GM12874 (cell line): ENCODE measurements around the gene IL1RAPL2.

Experiments
- TF ChIP-seq, protein P1 (sequence below): IDR thresholded peaks from 2 replicates; pipeline ENCODE4 v1.5.1; 2011; ENCODE audit warnings: low read depth, mild to moderate bottlenecking, control low read depth, low read length, moderate library complexity; ENCODE audit not compliant: insufficient read depth

IL1RAPL2 gene

DNA sequence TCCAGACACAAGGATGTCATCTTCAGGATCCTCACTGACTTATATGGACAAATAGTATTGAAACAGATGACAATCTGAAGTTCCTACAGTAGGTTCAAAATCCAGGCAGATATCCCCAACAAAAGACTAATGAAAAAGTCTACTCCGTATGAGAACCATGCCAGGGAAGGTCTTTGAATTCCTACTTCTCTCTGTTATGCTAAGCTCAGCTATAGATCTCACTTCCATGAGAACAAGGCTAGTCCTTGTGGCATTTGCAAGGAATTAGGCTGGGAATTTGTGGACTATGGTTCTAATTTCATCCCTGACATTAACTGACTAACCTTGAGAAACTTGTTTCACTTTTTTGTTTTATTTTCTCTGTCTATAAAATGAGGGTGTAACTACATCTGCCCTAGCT is 229.8 kb downstream of the IL1RAPL2 start:
- TF ChIP-seq, protein P1, sequence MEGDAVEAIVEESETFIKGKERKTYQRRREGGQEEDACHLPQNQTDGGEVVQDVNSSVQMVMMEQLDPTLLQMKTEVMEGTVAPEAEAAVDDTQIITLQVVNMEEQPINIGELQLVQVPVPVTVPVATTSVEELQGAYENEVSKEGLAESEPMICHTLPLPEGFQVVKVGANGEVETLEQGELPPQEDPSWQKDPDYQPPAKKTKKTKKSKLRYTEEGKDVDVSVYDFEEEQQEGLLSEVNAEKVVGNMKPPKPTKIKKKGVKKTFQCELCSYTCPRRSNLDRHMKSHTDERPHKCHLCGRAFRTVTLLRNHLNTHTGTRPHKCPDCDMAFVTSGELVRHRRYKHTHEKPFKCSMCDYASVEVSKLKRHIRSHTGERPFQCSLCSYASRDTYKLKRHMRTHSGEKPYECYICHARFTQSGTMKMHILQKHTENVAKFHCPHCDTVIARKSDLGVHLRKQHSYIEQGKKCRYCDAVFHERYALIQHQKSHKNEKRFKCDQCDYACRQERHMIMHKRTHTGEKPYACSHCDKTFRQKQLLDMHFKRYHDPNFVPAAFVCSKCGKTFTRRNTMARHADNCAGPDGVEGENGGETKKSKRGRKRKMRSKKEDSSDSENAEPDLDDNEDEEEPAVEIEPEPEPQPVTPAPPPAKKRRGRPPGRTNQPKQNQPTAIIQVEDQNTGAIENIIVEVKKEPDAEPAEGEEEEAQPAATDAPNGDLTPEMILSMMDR = no peak

DNA sequence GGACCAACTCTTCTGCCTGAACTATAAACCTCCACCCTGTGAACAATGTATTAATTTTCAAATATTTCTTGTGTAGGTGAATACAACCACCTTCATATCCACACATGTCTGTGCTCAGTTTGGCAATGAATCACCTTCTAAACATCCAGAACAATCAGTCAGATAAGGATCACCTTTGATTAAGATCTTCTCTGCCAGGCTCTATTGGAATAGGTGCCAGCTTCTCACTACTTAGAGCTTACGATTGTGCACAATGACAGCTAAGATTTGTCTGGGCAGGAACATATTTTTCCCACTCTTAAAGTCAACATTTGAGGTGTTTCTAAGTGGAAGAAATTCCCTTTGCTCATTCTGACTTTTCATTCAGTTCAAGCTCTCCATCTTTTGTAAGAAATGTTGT is 237.2 kb downstream of the IL1RAPL2 start:
- TF ChIP-seq, protein P1 = no peak

DNA sequence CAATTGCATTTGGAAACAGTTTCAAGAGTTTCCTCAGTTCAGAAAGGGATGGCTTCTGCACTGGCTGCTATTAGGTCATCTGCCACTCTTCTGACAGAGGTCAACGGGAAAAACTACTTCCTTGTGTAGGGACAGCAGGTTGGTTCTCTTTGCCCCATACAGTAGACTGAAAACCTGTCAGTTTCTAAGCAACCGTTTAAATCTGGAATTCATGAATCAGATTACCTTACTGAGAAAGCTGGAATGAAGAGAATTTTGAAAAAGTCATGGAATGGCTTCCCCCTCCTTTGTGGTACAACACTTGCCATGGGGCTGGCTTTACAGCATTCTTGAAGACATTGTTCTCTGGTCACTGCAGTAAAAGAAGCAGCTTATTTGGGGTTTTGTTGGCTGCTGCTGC is 240.3 kb downstream of the IL1RAPL2 start:
- TF ChIP-seq, protein P1 = no peak

DNA sequence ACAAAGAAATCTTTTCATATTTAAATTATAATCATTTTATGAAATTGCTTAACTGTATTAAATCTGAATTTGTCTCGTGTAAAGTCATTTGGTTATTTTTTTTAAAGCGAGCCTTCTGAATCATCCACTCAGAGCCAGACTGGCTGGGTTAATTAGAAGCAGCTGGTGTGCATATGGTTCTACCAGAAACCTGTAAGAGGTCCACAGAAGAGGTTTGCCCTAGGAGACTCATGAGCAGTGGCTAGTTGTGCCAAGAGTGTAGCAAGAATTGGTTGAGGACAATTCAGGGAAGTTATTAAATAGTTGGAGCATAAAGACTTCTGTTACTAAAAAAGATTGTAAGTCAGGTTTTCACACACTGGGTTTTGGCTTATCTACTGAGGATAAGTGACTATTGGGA is 267.4 kb downstream of the IL1RAPL2 start:
- TF ChIP-seq, protein P1 = no peak

DNA sequence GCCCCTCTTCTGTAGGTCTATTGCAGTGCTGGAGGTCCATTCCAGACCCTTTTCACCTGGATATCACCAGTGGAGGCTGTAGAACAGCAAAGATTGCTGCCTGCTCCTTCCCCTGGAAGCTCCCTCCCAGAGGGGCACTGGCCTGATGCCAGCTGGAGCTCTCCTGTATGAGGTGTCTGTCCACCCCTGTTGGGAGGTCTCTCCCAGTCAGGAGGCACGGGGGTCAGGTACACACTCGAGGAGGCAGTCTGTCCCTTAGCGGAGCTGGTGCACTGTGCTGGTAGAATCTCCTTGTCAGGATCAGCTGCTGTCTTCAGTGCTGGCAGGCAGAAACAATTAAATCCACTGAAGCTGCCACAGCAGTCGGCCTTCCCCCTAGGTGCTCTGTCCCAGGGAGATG is 276.6 kb downstream of the IL1RAPL2 start:
- TF ChIP-seq, protein P1 = no peak

DNA sequence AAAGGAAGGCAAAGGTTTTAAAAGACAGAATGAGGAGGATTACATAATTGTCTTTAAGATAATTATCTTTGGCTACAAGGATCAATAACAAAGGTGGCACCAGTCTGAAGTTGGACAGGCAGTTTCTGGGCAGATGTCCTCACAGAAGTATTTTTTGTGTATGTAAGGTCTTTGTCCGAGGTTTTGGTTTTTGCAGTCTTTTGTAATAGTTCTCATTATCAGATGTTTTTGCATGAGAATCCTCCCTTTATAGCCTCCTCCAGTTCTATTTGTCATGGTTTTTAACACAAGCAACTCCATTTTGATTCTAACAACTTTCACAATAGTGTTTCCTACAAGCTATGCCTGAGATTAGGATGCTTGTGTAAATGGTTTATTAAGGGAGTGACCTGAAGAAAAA is 286.2 kb downstream of the IL1RAPL2 start:
- TF ChIP-seq, protein P1 = no peak

DNA sequence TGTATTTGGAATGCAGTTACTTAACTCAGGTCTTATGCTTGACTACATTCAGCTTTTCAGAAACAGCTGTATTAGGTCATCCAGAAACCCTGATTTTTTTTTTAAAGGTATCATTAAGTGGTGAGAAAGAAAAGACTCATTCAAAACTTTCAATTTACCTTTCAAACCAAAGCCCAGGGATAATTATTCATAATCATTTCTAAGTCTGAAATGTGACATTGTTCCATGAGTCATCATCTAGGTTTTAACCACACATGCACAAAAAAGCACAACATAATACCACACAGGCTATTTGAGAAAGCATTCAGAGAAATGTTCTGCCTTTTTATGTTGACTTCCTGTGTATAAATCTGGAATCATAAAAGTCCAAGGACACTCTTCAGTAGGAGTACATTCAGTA is 288.2 kb downstream of the IL1RAPL2 start:
- TF ChIP-seq, protein P1 = no peak
